Breast epithelium (tissue), 3 donors: ENCODE data around the gene TFPI.

Experiments
- POLR2A ChIP-seq: fragments of 450-650 bp; IDR thresholded peaks from one replicate; pipeline ENCODE4 v1.6.1; 2016; ENCODE audit warnings: antibody characterized with exemption, mild to moderate bottlenecking, moderate library complexity
- TF ChIP-seq, protein P1 (sequence below), 3 donors: fragments of 450-650 bp; IDR thresholded peaks; one replicate each; pipeline ENCODE4 v1.5.1; 2016 to 2017; ENCODE audit warnings: antibody characterized with exemption in 3 of 3, mild to moderate bottlenecking in 3 of 3, moderate library complexity in 3 of 3

DNA sequence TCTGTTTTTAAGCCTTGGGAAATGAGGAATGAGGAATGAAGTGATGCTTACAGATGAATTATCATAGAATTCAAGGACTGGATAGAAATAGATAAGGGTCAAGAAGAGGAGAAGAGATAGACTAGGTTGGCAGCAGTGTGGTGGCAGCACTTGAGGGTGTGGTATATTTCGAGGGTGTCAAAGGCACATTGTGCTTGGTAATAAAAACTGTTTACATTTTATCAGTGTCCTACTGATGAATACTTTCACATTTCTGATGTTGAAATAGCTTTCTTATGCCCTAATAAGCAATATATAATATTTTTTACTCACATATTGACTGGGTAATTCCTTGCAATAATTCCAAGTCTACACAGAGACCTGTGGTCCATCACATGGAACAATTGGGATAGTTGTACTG, 3.4 kb downstream of the TFPI start:
- TF ChIP-seq, protein P1, sequence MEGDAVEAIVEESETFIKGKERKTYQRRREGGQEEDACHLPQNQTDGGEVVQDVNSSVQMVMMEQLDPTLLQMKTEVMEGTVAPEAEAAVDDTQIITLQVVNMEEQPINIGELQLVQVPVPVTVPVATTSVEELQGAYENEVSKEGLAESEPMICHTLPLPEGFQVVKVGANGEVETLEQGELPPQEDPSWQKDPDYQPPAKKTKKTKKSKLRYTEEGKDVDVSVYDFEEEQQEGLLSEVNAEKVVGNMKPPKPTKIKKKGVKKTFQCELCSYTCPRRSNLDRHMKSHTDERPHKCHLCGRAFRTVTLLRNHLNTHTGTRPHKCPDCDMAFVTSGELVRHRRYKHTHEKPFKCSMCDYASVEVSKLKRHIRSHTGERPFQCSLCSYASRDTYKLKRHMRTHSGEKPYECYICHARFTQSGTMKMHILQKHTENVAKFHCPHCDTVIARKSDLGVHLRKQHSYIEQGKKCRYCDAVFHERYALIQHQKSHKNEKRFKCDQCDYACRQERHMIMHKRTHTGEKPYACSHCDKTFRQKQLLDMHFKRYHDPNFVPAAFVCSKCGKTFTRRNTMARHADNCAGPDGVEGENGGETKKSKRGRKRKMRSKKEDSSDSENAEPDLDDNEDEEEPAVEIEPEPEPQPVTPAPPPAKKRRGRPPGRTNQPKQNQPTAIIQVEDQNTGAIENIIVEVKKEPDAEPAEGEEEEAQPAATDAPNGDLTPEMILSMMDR (IDR thresholded peaks at IDR 0.05), result no peak
- no peak for TF ChIP-seq POLR2A
